KG1 (cell line): ENCODE results near the gene KIAA1549.
"Not testable (repeated sequence)": the region's sequence is repeated elsewhere in the genome, so short reads cannot be mapped to it uniquely, and the experiment has no call there.

Experiments
- DNase-seq: peaks from one replicate; lab custom pipeline; 2025; lab: John Stamatoyannopoulos, UW

The KIAA1549 gene

DNA sequence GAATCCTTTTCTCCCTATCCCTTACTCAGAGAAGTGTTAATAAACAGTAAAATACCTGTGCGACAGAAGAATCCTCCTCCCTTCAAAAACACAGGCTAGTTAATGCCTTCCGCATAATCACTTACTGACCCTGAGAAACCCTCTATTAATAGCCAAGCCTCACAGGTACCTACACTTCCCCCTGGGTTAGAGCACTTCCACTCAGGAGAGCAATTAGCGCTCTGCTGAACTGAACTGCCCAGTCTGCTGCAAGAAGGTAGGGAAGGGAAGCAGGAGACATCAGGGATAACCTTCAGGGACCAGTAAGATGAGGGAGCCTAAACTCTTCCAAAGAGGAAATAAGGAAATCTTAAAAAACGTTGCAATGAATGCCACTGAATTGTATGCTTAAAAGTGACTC is 39.6 kb downstream of the KIAA1549 start:
- no peak for DNase-seq

DNA sequence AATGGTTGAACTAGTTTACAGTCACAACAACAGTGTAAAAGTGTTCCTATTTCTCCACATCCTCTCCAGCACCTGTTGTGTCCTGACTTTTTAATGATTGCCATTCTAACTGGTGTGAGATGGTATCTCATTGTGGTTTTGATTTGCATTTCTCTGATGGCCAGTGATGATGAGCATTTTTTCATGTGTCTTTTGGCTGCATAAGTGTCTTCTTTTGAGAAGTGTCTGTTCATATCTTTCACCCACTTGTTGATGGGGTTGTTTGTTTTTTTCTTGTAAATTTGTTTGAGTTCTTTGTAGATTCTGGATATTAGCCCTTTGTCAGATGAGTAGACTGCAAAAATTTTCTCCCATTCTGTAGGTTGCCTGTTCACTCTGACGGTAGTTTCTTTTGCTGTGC is 40.6 kb downstream of the KIAA1549 start:
- not testable (repeated sequence) for DNase-seq

DNA sequence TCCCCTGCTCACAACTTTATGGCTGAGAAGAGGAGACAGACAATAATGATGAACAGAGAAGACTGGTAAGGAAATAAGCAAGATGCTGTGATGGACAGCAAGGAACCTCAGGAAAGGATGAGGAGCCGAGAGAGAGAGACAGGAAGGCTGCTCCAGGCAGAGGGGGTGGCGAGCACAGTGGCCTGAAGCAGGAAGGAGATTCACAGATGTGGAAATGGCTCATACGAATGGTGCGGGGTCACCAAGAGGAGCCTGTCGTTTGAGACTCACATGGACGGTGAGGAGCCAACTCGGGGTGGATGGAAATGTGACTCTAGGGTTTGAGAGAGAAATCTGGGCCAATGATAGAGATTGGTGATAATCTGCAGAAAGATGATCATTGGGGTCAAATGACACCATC is 43.7 kb downstream of the KIAA1549 start:
- no peak for DNase-seq

DNA sequence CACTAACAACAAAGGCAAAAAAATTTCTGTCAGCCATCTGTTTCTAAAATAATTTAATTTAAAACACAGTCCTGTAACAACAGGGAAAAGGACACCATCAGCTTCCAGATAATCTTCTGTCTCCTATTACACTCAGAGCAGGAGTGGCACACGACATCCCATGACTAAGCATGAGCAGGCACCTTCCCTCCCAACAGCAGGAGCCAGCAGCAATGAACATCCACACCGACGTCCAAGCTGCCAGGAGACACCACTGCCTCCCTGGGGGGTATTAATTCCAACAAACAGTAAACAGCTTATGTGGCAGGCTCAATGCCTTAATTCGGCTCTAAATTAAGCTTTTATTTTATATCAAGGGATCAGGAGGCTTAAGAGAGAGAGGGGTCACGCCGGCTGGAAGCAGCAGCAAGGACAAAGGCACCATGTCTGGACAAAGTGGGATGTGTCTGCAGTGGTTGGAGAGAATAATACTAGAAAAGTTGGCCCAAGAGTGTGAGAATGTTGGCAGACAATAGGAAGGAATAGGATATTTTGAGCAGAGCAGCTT is 45.7 kb downstream of the KIAA1549 start:
- no peak for DNase-seq

DNA sequence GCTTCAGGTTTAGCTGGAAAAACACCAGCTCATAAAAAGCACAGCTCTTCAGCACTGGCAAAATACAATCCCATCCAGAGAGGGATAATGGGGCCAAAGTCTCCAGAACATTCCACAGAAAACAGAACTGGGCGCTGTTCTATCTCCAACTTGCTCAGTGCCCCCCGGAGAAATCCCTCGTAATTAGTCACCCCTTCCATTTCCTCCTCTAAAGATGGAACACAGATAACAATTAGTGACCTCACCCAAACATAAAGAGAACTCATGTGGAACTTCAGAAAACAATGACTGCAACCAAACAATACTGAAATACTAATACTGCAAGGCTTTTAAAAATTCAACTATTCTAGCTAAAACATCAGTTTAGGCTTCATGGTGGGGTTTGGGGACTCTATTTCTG is 46.3 kb downstream of the KIAA1549 start:
- DNase-seq, result no peak

DNA sequence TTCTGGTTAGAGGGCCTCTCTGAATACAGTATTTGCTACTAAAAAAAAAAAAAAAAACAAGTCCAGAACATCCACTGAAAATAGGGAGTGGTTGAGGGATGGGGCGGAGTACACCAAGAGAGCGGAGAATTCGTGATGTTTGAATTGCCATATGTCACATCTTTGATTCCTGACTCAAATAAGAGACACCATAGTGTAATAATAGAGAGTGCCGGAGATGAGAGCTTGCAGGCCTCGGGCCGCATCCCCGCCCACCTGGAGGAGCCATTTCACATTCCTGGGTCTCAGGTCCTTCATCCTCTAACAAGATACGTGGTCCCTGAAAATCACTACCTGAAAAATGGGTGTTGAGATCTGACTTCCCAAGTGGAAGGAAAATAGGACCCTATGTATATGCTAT is 46.8 kb downstream of the KIAA1549 start:
- DNase-seq, result no peak

DNA sequence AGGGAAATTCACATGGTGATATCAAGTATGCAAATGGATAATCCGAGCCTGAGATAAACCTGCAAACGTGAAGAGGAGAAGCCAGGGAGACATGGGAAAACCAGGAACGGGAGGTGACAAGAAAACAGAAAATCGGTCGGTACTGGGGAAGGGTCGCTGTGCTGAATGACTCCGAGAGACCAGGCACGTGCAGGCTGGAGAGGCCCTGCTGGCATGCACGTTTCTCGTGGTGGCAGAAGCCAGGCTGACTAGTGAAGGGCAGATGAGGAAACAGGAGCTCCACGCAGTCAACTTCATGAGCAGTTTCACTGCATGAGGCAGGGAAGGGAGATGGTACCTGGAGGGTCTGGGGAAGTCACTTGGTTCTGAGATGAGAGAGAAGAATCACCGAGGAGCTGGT is 48.3 kb downstream of the KIAA1549 start:
- no peak for DNase-seq

DNA sequence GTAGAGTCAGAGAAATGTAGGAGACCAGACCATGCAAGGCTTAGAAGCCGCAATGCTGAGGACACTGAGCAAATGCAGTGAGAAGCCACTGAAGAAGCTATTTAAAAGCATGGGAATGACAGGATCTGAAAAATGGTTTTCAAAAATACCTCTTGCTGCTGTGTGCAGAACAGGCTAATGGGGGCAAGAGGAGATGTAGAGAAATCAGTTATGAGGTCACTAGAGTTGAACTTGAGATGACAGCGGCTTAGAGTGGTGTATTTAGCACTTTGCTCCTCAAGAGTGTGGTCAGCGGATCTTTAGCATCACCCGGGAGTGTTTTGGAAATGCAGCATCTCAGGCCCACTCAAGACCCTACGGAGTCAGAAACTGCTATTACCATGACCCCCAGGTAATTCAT is 48.8 kb downstream of the KIAA1549 start:
- DNase-seq, result no peak

DNA sequence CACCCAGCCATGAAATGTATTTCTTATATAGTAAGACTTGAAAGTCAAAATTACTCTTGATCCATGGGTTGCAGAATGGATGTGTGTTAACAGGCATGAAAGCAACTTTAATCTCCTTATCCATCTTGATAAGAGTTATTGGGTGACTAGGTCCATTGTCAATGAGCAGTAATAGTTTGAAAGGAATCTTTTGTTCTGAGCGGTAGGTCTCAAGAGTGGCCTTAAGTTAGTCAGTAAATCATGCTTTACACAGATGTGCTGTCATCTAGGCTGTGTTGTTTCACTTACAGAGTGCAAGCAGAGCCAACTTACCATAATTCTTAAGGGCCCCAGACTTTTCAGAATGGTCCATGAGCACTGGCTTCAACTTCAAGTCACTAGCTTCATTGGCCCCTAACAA is 51.2 kb downstream of the KIAA1549 start:
- DNase-seq, result no peak

DNA sequence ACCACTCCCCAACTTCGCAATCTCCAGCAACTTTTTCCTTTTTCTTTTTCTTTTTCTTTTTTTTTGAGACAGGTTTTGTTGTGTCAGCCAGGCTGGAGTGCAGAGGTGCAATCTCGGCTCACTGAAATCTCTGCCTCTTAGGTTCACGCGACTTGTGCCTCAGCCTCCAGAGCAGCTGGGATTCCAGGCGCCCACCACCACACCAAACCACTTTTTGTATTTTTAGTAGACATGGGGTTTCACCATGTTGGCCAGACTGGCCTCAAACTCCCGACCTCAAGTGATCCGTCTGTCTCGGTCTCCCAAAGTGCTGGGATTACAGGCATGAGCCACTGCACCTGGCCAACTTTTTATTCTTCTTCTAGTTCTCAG is 55.0 kb downstream of the KIAA1549 start:
- no peak for DNase-seq

DNA sequence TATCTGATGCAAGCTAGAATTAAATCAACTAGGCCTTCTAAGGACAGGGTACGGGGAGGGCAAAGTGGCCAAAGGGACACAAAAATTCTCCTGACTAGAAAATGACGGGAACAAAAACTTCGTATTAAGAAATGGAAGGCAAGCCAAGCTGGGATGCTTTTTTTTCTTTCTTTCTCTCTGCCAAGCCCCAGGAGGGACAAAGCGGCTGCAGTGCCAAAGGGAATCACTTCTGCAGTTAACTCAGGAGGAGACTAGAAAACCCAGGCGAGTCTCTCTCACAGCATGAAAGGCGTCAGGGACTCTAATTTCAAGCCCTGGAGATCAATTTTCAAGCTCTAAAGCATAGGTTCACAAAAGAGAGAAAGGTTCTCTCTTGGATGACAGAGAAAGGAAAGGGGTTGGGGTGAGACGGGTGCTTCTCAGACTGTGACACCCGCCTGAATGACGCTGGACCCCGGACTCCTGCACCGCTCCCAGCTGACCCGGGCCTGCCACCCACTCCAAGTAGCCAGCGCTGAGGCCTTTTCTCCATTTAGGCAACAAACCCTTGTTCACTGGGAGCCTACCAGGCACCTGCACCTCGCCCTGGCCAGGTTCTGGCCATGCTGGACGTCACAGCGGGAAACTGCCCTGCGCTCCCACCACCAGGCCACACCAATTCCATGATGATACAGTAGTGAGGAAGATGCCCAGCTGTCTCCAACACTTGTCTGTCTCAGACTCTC is 56.5 kb downstream of the KIAA1549 start:
- DNase-seq, result no peak

DNA sequence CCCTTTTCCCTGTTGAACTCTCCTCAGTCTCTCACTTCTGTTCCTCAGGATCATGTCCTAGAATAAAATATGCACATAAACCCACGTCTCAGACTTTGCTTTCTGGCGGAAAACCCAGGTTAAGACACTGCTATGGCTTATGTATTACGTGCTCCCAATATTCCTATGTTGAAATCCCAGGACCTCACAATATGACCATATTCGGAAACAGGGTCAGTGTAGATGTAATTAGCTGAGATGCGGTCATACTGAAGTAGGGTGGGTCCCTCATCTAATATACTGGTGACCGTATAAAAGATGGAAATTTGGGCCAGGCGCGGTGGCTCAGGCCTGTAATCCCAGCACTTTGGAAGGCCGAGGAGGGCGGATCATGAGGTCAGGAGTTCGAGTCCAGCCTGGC is 59.9 kb downstream of the KIAA1549 start:
- DNase-seq, result no peak

DNA sequence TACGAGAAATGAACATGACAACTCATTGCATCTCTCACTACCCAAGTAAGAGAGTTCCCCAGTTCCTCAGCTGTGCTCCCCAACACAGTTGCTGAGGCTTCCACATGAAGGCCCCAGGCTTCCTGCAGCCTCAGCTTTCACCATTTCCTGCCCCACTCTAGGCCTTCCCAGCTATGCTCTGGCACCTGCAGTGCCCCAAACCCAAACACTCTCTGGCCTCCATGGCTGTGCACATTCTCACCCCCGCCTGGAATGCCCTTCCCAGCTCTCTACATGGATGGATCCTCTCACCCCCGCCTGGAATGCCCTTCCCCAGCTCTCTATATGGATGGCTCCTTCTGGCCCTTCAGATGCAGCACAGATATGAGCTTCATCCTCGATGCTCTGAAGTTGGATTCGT is 61.3 kb downstream of the KIAA1549 start:
- no peak for DNase-seq

DNA sequence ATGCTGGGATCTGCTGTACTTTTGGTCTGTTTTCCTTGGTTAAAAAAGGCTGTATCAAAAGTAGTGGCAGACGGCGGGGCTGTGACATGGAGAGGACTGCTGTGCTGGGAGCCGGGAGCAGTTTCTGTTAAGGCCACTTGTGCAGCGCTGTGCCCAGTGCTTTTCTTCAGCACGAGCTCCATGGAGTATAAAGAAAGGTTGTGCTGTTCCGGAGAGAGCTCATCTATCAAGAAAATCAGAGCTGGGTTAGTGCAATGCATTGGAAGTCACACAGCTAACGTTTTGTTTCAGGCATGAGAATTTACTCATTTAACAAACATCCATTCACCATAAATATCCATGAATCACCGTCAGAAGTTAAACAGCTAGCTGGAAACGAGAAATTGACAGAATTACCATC is 62.0 kb downstream of the KIAA1549 start:
- no peak for DNase-seq

DNA sequence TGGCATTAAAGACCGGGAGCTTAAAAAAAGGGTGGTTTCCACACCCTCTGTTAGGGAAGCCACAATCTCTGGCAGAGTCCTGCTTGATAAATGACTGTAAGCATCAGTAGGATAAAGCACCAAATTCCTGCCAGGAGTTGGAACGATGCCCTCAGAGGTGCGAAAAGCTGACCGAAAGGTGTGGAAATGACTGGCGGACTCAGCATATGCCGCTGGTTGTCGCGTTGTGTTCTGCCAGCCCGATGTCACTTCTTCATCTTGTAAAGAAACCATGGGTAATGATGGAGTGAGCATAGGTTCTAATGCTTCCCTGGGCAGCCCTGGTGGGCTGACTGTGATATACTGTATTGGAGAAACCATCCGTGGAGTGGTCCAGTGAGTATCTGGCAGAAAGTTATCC is 62.4 kb downstream of the KIAA1549 start:
- no peak for DNase-seq

DNA sequence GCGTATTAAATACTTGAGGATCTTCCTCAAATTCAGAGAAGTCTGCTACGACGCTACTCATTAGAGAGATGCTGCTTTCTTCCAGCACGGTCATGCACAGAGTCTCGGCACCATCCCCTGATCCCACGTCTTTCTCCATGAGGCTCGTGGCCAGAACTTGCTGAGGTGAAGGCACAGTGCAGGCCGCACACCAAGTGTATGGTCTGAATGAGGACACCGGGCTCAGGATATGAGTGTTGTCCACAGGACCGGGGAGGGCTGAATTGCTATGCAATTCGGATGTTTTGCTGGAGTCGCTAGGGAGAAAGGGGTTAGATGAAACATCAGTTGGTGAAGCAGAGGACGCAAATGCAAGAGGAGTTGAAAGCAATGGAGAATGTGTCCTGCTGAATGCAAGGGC is 63.0 kb downstream of the KIAA1549 start:
- no peak for DNase-seq

DNA sequence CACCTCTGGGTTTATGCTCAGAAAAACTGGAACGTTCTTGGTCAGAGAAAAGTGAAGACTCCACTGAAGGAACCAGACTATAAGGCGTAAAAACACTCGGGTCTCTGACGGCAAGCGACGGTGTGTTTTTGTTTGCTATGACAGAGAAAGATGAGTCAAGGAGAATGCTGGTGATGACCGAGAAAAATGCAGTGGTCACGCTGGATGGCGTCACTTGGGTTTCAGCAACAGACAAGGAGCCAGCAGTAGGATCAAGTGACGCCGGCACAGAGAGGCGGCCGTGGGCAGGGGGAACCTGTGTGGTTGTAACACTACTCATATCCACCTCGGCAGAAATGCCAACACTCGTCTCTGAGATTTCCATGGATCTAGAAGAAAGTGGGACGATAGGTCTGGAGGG is 63.4 kb downstream of the KIAA1549 start:
- DNase-seq, result no peak

DNA sequence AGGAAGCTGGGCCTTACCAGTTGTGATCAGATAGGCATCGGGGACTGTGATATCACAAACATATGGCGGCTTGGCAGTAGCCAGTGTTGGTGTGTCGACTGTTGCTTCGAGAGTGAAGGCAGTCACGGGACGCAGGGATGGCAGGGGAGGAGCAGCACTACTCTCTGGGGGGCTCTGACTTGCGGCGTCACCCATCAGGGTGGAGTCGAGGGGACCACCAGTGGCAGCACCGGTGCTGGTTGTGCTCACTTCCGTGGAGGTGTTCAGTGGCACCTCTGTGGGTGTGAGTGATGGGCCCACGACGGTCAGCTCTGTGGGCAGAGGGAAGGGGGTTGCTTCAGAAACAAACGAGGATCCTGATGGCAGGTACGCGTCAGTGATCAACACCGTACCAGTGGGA is 64.5 kb downstream of the KIAA1549 start:
- no peak for DNase-seq

DNA sequence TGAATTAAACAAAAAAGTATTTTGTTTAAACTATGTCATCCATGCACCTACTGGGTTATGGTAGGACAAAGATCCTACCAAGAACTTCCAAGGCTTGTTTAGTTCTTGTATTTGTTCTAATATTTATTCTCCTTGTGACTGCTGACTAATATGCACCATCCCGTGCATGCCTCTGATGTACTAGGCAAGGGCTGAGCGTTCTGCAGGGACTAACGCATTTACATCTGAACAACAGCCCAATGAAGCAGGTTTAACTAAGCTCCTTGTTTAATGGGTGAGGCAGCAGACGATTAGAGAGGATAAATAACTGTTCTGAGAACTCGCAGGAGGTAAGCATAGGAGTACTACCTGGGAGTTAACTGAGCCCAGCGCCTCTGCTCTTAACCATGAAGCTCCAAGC is 64.9 kb downstream of the KIAA1549 start:
- DNase-seq, result no peak

DNA sequence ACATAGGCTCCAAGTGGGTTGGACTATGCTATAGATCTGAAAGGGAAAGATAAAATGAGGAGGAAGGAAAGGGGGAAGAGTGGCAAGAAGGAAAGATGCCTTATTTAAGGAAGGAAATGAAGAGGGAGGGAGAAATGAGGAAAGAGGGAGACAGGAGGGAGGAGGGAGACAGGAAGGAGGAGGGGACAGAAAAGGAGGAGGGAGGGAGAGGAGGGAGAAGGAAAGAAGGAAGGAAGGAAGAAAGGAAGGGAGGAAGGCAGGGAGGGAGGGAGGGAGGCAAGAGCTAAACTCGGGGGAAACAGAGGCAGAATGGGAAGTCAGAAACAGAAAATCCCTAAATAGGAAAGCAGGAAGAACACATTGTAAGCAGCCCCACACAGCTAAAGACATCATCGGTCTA is 67.4 kb downstream of the KIAA1549 start:
- DNase-seq, result no peak

DNA sequence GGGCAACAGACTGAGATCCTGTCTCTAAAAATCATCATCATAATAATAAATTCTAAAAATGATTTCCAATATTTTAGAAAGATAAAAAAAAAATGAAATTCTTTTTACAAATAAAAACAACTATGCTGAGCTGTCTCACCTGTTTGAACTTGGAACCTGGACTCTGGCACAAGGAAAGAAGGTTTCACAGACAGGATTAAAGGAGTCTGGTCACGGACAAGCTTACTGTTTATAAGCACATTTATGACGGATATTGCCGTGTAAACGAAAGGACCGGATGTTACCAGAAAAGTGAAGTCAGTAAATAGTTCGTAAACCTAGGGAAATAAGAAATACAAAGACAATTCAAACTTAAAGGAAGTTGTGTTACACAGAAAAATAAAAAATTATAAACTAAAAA is 70.2 kb downstream of the KIAA1549 start:
- DNase-seq, result no peak

DNA sequence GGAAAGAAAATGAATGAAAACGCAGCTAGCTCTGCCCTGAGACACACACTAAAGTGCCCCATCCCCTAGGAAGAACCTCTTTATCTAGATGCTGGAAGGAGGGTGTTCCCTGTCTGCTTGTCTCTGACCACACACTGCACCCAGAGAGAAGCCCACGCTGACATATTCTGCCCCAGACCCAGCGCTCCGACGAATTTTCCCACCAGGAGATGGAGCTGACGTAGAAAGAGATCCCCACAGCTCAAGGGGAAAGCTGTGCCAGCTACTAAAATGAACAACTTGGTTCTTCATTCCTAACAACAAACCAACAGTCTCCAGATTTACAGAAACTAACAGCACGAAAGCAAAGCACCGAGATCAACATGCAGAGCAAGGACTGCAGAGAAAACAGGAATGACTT is 73.3 kb downstream of the KIAA1549 start:
- no peak for DNase-seq

DNA sequence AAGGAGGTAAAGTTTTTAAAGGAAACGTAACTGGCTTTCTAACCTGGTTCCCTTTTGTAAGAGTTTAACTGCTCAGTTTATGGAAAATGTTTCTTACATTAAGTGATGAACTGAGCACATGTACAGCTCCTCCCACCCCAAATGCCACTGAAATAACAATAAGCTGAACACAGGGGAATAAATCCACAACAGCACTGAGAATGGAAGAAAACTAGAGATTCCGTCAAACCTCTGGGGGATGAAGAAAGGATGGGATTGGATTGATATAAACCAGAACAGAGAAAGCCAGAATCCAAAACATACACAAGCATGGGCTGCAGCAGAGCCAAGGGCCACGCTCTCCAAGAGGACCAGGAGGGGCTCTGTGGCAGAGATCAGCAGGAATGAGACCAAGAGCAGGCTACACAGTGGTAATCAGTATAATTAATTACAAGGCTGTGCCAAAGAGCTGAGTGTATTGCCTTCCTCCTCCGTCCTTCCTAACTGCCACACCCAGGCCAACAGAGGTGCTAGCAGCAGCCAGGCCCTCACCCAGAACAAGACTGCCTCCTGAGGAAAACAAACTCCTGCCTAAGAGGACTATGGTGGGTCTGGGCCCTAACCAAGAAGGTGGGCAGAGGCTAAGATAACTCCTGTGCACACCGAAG is 73.9 kb downstream of the KIAA1549 start:
- DNase-seq, result no peak

DNA sequence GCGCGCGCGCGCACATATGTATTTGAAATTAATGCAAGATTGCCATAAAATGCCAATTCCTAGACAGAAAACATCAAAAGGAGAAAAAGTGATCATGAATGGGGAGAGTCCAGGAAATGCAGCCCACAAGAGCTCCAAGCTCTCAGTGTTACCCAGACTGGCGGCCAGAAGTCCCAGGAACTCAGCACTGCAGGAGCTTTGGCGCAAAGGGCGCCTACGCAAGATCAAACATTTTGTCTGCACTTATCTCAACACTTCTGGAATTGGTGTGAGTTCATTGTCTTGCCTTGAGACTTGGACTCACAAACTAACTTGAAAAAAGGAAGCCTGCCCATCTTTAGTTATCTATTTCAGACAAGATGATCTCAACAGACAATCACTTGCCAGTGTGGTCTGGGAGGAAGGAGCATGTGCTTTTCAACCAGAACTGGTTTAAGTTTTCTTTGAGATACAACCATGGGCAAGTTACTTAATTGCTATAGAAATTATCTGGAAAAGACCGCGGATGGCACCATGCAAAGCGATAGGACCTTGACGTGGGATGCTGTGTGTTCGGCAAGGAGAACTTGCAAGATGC is 77.2 kb downstream of the KIAA1549 start:
- no peak for DNase-seq
